Cardiac septum (tissue), 1 donor: Measurements from ENCODE around the gene NCL. TPM values are rescaled to one million over a fixed set of nuclear protein-coding genes. Genes with fewer than 3 reads are reported as not detected.
"Not testable (repeated sequence)": the region's sequence is repeated elsewhere in the genome, so short reads cannot be mapped to it uniquely, and the experiment has no call there.

Source experiments
- DNase-seq: peaks from one replicate; pipeline ENCODE4 v3.0.0-alpha.2; 2020; ENCODE audit warnings: low spot score
- intact Hi-C: fragments of 100-400 bp; cut with DNase I; formaldehyde crosslinking; loops from one replicate; pipeline ENCODE4 v1.14.0; 2022
- total RNA-seq: library from RNA; stranded (reverse); fragmentation: NEBNext Ultra II Directional; extraction: Animal tissue kit (Norgen Biotek cat#: 25700); gene quantifications from one replicate; pipeline ENCODE4 v1.2.1, GENCODE V29; 2021
- donor health status: DM: no; HTN: no; CAD: no.

Gene NCL
- total RNA-seq, 1 donor from 2014 or later: 299 TPM

DNA sequence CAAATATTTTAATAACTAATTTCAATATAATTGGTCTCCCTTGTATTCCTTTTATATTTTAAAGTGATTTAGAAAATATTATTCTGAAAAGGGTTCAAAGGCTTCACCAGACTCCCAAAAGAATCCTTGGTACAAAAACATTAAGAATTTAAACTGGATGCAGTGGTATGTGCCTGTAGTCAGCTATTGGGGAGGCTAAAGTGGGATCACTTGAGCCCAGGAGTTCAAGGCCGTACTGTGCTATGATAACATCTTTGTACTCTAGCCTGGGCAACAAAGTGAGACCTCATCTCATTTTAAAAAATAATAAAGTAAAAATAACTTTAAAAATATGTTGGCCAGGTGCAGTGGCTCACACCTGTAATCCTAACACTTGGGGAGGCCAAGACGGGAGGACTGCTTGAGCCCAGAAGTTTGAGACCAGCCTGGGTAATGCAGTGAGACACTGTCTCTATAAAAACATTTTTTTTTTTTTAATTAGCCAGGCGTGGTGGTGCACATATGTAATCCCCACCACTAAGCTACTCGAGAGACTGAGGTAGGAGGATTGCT lies 14.7 kb downstream of the NCL start:
- intact Hi-C loops: loop anchor here (2.0 to 5.0 kb wide), 2 partner anchors 223 to 342 kb away; no protein-coding TSS in a partner anchor

GRCh38 chr2:231436957-231437356 lies 27.3 kb downstream of the NCL start:
- intact Hi-C loops: no loop called here
- peak; percentile 36 for DNase-seq

More for the DNA sequence above, 14.7 kb downstream of the NCL start:
- DNase-seq: no peak

DNA sequence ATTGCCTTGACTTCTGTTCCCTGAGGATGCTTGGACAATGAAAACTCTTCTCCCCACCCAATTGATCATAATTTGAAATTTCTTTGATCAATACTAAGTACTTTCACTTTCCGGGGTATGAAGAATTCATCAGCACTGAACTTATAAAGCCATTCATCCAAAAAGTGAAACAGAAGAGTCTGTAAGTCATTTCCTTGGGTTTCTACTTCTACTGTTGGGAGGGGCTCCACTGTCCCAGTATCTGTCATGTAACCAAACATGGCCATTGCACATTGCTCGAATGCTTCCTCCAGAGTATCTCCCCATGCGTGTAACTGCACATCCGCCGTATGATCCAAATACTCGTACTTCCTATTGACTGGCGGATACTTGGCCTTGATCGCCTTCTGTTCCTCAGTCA lies 30.3 kb downstream of the NCL start:
- intact Hi-C loops: no loop called here

GRCh38 chr2:231431606-231432005 lies 32.7 kb downstream of the NCL start:
- intact Hi-C loops: no loop called here

More for the DNA sequence above, 30.3 kb downstream of the NCL start:
- peak; percentile 43 for DNase-seq

GRCh38 chr2:231430437-231430836 lies 33.8 kb downstream of the NCL start:
- intact Hi-C loops, DNase-seq: not testable (repeated sequence)

More at GRCh38 chr2:231431606-231432005, 32.7 kb downstream of the NCL start:
- DNase-seq: no peak

- no peak for DNase-seq
- intact Hi-C loops: no loop called here
Measured at GRCh38 chr2:231429901-231430300, 34.4 kb downstream of the NCL start.

DNA sequence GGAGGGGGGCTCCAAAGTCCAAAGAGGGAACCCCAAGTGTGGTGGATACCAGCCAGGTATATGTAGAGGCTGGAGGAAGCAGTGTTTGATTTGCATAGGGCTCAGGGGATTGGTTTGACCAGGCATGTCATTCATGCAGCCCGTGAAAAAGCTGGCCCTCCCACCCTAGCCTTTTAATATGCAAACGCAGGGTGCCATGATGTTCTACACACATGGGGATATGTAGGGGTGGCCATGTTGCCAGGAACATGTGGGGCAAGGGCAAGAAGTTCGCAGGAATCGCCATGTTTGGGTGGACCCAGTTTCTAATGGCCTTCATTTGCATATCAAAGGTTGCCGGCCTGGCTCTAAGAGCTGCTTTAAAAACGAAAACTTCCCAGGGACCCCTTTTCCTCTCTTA lies 35.1 kb downstream of the NCL start:
- DNase-seq: no peak
- intact Hi-C loops: no loop called here

GRCh38 chr2:231427116-231427515 lies 37.2 kb downstream of the NCL start:
- intact Hi-C loops: no loop called here
- no peak for DNase-seq

DNA sequence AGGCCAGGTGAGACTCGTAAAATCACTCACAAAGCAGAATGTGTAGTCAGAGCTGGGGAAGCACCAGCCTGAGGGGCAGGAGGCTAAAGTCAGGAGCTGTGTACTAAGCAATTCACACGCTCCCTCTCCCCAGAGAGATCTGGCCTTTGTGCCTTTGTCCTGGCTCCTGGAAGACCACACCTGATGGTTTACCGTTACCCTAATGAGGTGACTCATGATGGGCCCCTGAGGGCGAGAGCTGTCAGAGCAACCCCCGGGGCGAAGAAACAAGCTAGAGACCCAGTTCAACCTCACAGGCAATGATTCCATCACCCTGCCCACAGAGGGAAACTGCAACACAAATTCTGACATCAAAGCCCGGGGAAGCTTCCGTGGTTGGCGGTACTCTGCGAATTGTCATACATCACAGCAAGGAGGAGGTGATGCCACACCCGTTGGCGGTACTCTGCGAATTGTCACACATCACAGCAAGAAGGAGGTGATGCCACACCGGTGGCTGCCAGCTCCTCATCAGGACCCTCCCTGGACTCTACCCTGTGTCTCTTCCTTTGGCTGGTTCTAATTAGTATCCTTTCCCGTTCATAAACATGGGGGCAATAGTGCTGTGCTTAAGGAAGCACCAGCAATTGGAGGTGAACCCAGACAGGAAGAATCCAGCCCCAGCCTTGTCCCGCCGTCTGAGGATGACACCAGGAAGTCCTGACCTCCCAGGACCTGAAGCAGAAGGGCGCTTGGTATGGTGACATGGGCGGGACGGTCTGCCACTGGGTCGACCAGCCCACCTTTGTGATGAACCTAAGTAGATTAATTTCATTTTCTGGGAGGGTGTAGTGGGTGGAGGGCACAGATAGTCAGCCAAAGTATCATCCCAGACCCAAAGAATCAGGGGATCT lies 38.2 kb downstream of the NCL start:
- intact Hi-C loops: no loop called here
- DNase-seq: no peak

DNA sequence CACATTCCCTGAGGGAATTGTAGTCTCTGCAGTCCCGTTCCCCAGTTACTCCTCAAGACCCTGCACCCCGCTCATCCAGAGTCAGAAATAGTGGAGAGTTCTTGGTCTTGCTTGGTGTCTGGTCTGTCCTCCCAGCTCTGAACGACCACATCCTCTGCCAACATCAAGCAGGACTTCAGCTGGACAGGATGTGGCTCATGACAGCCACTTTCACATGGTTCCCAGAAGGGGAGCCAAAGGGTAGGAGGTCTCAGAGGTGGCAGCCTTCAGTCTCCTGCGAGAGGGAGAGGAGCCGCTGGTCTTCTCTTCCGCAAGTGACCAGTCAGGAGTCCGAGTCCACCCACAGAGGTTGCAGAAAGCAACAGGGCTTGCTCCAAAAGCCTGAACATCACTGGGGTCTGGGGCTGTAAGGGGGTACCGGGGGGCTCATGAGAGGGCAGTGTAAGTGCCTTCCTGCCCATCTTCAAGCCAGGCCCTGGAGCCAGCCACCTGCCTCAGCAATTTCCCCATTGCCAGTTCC lies 38.9 kb downstream of the NCL start:
- intact Hi-C loops: no loop called here

DNA sequence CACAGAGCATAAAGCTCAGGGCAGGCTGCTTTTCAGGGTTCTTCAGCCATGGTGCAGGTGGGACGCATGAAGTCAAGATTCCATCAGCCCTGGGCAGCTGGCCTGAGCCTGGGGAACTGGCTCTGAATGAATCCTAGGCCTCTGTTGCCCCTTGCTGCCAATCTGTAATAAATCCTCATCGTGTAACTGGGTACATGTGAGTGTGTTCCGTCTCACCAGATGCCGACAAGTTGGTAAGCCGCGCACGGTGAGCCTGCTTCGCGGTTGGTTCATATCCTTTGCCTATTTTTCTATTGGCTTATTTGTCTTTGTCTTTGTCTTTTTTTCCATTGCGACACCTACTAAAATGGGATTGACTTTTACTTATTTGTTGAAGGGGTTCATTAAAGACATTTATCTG lies 41.1 kb downstream of the NCL start:
- intact Hi-C loops: no loop called here
- no peak for DNase-seq

More for the DNA sequence above, 38.9 kb downstream of the NCL start:
- DNase-seq: no peak

DNA sequence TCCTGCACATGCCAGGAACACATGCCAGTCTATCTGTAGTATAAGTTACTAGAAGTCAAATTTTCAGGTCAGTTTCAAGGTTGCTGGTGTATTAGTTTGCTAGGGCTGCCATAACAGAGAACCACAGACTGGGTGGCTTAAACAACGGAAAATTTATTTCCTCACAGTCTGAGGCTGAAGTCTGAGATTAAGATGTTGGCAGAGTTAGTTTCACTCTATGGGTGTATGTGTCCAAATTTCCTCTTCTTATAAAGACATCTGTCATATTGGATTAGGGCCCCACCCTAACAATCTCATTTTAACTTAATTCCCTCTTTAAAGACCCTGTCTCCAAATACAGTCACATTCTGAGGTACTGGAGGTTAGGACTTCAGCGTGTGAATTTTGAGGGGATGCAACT lies 42.2 kb downstream of the NCL start:
- intact Hi-C loops: no loop called here
- no peak for DNase-seq

- intact Hi-C loops: no loop called here
- DNase-seq: no peak
Measured at GRCh38 chr2:231421051-231421580, 43.2 kb downstream of the NCL start.

- no peak for DNase-seq
- intact Hi-C loops: no loop called here
Measured at GRCh38 chr2:231418820-231419640, 45.3 kb downstream of the NCL start.

DNA sequence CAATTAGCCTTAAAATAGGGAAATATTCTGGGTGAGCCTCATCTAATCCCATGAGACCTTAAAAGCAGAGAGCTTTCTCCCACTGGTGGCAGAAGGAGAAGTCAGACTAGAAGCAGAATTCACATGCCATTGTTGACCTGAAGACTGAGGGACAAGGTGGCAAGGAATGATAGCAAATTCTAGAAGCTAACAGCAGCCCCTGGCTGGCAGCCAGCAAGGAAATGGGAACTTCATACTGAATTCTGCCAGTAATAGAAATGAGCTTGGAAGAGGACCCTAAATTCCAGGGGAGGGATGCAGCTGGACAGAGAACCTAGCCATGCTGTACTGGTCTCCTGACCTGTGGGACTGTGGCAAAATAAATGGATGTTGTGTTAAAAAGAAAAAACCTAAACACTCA lies 49.3 kb downstream of the NCL start:
- DNase-seq: no peak
- intact Hi-C loops: no loop called here

DNA sequence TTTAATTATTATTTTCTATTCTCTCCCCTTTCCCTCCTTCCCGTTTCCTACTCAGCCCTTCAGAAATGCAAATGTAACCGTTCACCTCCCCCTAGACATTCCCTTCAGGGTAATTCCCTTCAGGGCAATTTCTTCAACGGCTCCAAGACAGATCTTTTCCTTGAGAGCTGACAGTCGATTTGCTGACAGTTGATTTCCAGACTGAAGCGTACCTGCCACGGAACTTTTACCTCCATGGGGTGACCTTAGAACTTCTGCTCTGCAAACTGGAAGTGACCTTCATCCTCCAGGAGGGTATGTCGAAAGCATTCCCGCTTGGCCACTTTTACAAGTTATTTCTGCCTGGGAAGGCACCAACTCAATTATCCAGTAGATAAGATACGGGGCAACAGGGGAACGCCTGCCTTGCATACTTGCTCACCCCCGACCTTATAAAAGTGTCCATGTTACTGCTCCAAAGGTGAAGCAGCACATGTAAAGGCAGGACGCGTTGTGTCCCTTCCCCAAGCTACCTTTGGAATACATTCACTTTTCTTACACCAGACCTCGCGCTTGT lies 50.3 kb downstream of the NCL start:
- intact Hi-C loops: loop anchor here (2.0 kb wide), 1 partner anchor 305 kb away; no protein-coding TSS in a partner anchor
- DNase-seq: no peak

- DNase-seq: no peak
- intact Hi-C loops: loop anchor here (2.0 kb wide), 1 partner anchor 305 kb away; no protein-coding TSS in a partner anchor
Measured at GRCh38 chr2:231413456-231413855, 50.8 kb downstream of the NCL start.

DNA sequence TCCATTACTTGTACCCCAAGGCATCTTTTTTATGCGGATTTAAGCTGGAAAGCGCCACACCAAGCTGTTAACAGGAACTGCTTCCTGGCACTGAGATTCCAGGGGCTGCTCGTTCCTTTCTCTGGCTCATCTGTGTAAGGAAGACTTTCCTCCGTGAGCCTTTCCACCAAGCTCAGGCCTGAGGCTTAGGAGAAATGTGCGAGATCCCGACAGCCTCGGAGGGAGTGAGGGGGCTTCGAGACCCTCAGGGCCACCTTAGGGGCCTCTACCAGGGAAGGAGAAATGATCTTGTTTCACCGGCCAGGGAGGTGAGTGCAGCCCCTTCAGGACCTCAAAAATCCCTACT lies 51.7 kb downstream of the NCL start:
- no peak for DNase-seq
- intact Hi-C loops: loop anchor here (2.0 kb wide), 1 partner anchor 304 kb away; no protein-coding TSS in a partner anchor
